ENCODE results near the gene LSM4.

Gene LSM4

DNA sequence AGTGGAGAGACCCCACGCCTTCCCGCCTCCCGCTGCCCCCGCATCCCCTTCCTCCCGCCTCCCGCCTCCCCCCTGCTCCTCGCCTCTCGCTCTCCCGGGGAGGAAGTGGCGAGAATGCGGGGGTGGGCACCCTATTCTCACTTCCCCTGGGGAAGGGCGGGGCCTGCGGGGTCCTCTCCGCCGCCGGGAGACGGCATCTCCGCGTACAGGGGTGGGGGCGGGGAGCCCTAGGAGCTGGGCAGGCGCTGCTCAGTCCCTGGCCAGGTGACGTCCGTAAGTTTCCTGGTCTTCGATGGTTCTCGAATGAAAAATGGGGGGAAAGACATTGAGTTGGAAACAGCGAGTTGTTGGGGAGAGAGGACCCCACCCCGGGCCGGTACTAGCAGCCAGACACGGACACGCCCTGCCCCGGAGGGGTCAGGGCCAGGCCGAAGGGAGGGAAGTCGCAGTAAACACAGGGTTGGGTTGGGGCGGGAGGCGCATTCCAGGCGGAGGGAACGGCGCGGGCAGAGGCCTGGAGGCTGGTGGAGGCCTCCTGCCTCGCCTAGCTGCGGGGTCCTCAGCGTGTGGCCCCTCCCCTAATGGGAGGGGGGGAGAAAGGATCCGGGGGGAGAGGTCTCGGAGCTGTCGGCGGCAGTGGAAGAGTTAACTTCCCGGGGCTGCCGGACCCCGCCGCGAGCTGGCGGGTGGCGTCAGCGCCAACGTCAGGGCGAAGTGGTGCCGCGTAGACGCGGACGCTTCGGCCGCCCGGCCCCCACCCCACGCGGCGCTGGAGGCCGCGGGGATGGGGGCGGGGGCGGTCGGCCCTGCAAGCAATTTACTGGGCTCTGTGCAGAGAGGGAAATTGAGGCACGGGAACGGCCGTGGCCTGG, 31.1 kb downstream of the LSM4 start:
- peak; percentile 93 for DNase-seq

DNA sequence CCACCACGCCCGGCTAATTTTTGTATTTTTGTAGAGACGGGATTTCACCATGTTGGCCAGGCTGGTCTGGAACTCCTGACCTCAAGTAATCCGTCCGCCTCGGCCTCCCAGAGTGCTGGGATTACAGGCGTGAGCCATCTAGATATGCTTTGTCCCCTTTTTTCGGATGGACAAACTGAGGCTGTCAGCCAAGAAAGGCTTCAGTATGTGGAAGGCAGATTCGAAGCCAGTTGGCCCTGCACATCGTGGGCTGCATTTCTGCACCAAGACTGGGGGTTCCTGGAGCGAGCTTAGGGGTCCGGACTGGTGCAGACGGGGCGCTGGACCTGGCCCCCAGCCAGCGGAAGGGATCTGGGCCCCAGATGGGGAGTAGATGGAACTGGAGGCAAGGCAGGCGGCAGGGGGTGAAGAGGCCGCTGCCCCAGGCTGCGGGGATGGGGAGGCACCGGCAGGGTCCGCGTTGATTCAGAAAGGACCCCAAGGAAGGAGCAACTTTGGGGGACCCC, 31.8 kb downstream of the LSM4 start:
- DNase-seq: no peak

DNA sequence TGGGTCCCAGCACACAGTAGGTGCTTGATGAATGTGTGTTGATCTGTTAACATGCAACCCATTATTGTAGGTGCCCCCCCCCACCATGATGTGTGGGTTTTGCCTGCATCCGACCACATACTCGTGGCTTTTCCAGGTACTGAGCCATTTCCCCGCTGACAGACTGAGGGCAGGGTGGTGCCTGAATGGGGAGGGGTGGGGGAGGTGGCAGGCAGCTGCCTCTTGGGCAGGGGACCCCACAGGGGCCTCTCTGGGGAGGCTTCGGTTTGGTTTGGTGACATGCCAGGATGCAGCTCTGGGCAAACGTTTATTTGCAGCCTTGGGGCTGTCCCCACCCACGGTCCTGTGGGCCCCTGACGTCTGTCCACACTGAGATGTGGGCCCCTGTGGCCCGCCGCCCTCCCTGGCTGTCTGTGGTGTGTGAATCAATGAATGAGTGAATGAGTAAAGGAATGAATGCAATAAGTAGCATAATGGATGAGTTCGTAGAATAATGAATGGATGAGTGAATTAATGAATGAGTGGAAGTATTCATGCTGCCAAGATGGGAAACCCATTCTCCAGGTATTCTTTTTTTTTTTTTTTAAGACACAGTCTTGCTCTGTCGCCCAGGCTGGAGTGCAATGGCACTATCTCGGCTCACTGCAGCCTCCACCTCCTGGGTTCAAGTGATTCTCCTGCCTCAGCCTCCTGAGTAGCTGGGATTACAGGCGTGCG, 32.4 kb downstream of the LSM4 start:
- DNase-seq: peak; percentile 95

DNA sequence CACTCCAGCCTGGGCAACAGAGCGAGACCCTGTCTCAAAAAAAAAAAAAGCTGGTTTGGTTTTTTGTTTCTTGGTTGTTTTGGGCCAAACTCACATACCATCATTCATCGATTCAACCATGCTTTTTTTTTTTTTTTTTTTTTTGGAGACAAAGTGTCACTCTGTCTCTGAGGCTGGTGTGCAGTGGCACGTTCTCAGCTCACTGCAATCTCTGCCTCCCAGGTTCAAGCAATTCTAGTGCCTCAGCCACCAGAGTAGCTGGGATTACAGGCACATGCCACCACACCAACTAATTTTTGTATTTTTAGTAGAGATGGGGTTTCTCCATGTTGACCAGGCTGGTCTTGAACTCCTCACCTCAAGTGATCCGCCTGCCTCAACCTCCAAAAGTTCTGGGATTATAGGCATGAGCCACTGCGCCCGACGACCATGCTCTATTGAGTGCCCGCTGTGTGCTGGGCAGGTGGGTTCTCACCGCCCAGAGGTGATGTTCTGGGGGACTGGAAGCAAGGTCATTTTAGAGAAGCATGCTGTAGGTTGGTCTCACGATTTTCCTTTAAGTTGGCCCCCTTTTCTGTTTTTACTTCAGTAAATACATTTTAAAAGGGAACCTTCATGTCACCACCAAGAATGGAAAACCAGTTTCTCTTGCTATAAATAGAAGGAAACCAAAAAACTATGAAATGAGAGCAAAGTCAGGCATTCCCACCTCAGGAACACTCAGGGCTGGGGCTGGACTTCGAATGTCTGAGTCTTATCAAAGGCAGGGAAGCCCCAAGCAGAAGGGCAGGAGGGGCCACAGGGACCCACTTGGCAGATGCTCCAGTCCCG, 33.2 kb downstream of the LSM4 start:
- no peak for DNase-seq

DNA sequence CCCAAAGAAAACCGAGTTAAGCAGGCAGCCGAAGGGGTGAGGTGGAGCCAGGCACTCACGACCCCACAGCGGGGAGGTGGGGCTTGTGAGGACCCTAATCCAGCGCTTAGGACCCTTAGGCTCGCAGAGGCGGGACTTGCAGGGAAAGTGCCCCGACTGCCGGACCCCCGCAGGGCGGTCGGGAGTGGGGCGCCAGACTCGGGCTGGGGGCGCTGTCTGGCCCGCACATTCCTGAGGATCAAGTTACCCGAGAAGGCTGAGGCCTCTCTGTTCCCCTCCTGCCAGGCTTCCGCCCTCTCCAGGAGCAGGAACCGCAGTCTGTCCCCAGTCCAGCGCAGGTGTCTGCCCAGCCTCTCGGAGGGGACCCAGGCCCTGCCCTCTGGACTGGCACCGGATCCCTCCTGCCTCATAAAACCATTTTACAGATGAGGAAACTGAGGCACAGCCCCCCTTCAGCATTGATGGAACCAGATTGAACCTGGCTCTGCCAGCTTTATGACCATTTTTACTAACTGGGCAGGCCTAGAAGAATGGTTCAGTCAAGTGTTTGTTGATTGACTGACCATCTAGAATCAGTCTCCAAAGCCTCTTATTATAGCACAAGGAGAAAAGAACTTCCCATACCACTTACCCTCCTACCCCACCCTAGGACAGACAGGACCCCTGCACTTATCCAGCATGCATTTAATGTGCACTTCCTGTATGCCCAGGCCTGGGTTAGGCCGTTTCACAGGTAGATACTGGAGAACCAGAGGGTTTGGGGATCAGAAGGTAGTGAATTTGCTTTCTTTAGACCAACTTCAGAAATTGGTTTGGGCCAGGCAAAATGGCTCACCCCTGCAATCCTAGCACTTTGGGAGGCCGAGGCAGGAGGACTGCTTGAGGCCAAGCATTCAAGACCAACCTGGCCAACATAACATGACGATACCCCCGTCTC, 34.8 kb downstream of the LSM4 start:
- DNase-seq: no peak

DNA sequence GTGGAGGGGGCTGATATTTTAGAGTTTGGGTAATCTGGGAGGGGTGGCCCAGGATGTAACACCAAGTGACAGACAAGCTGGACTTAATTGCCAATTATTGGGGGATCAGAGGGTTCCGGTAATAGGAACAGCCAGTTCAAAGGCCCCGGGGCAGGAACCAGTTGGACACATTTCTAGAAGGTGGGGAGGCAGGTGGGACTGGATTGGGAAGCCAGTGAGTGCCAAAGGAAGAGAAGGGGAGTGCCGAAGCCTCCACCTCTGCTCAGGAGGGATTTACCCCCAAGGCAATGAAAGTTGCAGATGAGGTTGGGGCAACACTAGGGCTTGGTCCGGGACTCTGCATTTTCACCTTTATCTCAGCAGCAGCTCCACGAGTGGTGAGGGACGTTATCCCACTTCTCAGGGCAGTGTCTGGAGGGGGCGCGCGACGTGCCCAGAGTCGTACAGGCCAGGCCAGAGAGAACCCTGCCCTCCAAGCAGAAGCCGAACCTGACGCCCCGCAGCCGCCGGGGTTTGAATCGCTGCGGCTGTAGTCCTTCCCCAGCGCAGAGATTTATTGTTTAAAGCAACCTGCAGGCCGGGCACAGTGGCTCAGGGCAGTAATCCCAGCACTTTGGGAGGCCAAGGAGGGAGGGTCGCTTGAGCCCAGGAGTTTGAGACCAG, 35.8 kb downstream of the LSM4 start:
- no peak for DNase-seq

DNA sequence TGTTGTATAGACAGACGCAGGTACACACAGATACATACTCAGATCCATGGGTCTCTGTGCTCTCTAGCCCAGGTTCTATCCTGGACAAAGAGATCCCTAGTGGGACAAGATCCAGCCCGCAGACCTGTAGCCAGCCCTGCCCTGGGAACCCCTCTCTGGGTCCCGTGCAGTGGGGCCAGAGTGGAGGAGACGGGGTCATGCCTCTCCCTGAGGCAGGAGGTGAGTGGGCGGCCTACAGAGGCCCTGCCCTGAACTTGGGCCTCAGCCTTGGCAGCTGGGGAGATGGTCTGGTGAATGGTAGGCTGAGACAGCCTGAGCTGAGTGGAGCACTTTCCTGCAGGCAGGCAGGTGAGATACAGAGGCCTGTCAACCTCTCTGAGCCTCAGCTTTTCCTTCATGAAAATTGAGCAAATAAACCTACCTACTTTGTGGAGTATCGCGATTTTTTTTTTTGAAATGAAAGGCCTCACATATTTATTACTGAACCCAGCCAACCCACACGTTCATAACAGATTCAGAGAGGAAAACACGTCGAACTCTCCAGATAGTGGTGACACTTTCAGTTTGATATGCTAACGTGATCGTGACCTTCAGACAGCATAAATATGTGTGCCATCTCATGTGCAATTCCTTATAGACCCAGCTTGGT, 38.0 kb downstream of the LSM4 start:
- peak; percentile 60 for DNase-seq

DNA sequence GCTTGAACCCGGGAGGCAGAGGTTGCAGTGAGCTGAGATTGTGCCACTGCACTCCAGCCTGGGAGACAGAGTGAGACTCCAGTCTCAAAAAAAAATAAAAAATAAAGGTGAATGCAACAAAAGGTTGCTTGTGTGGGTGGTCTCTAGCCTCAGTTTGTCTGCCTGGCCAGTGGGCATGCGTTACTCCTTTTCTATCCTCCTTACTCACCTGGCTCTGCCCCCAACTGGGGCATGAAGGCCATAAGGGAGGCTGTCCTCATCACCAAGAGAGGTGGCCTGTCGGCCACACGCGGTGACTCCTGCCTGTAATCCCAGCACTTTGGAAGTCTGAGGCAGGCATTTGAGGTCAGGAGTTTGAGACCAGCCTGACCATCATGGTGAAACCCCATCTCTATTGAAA, 39.5 kb downstream of the LSM4 start:
- DNase-seq: no peak

DNA sequence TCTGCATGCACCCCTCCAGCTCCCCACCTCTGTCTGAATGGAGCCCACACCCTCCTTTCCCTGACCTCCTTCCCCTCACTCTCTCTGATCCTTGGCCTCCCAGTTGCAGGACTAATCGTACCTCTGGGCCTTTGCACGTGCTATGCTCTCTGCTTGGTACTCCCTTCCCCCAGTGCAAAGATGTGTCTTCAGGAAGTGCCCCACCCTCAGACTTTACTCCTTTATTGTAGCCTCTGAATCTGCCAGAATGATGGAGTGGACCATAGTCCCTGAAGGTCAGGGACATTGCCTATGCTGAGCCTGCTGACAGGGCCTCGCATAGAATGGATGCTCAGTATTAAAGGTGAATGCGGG, 40.1 kb downstream of the LSM4 start:
- peak; percentile 67 for DNase-seq

DNA sequence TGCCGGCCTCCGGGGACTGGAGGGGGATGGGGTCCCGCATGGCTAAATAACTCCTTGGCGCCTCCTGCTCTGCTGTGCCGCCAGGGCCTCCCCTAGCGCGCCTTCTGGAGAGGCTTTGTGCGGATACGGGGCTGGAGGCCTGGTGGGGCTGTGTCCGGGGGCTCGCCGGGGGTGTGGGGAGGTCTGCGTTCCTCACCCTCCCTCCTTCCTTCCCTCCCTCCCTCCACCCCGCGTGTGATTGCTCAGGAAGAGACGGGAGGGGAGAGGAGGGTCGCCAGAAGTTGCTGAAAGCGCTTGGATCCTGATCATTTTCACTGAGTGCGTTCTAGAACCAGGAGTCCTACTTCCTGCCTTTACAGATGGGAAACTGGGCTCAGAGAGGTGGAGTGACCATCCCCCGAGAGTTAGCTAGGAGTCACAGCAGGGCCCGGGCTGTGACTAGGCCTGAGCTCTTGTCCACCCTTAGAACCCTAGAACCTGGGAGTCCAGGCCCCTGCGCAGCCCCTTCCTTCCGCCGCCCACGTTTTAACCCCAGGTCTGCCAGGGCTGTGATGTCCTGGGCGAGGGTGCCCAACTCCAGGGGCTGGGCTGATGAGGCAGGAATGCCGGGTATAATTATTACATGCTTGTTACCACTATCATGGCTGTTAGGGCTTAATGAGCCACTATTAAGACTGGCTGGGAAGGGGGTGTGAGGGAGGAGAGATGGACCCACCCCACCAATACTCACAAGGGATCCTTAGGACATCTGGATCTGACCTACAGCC, 40.7 kb downstream of the LSM4 start:
- DNase-seq: peak; percentile 51

DNA sequence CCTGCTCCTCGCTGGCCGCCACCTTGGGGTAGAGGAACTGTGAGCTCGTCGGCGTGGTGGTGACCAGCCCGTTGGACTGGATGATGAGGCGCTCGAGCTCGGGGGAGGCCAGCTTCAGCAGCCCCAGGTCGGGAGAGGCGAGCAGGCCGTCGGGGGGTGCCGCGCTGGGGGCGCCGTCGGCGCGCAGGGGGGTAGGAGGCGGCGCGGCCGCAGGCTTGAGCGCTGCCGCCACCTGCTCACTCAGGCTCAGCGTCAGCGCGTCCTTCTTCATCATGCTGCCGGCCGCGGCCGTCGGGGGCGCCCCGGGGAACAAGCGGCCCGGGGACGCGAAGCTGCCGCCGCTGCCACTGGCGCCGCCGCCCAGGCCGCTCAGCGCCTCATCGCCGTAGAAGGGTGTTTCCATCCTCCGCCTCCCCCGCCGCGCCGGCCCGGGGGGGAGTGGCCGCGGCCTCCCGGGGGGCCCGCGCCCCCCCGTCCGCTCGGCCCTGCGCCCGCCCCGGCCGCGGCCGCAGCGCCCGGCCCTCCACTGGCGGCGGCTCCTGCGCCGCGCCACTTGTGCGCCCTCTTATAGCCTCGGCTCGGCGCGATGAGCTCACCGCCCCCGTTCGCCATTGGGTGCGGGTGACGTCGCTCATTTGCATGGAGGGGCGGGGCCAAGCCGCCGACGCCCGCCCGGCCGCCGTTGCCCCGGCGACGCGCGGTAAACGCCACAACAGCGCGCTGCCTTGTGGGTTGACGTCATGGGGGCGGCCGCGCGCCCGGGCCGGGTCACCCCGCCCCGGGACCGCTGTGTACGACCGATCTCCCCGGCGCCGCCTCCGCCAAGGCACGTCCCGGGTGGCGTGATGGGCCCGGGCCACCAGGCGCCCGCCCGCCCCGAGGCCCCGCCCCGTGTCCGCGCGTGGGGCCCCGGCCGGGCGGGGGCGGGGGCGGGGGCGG, 41.5 kb downstream of the LSM4 start, which contains the start of gene JUND:
JUND (minus strand) TSS at position 541 of the 939 bp plus-strand sequence; CDS start at position 403, 138 bp downstream.
- DNase-seq: peak; percentile 99

DNA sequence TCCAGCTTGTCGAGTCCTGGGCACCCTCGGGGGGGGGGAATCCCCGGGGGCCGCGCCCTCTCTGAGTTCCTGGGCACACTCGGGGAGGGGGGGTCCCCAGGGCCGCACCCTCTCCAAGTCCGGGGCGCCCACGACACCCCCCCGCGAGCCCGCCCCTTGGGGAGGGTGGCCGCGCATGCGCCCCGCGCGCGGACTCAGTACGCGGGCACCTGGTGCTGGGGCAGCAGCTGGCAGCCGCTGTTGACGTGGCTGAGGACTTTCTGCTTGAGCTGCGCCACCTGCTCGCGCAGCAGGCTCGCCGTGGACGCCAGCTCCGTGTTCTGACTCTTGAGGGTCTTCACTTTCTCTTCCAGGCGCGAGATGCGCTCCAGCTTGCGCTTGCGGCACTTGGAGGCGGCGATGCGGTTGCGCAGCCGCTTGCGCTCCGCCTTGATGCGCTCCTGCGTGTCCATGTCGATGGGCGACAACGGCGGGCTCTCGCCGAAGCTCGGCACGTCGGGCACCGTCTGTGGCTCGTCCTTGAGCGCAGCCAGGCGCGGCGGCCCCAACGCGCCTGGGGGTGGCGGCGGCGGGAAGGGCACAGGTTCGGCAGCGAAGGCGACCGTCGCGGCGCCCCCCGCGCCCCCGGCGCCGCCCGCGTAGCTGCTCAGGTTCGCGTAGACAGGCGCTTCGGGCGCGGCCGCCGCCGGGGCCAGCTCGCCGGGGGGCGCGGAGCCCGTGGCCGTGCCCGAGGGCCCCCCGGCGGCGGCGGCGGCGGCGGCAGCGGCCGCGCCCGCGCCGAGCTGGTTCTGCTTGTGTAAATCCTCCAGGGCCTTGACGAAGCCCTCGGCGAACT, 42.4 kb downstream of the LSM4 start:
- DNase-seq: peak; percentile 86

DNA sequence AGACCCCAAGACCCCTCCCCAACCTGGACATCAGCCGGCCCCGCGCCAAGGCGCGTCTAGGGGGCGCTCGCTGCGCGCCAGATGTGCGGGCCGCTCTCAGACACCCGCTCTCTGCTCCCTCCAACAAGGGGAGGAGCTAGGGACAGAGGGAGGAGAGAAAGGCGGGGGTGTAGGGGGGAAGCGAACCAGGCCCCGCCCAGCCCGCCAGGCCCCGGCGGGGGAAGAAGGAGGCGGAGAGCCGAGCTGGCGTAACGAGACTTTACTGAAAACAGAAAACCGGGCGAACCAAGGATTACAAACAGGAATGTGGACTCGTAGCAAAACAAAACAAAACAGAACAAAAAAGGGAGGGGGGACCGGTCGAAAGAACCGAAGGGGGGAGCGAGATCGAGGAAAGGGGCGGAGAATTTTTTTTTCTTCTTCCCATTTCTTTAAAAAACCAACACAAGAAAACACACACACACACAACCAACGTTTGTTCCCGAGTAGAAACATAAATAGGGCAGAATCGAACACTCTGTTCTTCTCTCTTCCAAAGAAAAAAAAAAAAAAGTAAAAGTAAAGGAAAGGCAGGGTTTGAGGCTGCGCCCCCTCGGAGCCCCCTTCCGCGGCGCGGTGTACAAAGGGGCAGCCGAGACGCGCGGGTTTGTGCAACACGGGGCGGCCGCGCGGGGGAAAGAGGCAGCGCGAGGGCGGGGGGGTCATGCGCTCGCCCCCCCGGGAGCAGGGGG, 43.2 kb downstream of the LSM4 start:
- peak; percentile 96 for DNase-seq

DNA sequence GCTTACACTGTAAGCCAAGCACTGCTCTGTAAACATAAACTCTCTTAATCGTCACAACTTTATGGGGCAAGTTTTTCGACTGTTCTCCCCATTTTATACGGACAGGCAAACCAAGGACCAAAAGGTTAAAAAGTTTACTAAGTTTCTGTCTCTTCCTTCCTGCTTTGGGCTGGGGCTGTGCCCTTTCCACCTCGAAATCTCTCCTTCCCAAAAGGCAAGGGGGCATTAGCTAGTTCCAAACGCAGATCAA, 43.7 kb downstream of the LSM4 start:
- DNase-seq: no peak

DNA sequence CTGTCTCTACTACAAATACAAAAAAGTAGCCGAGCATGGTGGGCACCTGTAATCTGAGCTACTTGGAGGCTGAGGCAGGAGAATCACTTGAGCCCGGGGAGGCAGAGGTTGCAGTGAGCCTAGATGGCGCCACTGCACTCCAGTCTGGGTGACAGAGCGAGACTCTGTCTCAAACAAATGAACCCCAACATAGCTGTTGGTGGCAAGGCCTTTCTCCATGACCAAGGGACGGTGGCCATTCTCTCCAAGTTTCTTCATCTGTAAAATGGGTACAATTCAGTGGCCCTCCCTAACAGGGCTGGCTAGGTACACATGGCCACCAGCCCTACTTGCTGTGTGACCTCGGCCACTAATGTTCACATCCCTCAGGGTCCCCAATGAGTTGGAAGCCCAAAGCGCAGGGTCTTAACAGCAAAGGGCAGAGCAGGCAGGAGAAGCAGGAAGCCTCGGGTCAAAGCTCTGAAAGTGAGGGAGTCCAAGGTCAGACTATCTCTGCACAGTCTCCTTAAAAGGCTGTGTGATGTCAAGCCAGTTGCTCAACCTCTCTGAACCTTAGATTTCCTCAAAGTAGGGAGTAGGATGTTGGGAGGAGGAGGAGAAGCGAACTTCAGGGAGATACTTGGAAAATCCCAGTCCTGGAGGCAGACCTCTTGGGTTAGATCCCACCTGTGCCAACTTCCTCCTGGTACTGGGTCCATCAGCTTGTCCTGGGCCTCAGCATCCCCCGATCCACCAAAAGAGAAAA, 44.2 kb downstream of the LSM4 start:
- DNase-seq: peak; percentile 63

DNA sequence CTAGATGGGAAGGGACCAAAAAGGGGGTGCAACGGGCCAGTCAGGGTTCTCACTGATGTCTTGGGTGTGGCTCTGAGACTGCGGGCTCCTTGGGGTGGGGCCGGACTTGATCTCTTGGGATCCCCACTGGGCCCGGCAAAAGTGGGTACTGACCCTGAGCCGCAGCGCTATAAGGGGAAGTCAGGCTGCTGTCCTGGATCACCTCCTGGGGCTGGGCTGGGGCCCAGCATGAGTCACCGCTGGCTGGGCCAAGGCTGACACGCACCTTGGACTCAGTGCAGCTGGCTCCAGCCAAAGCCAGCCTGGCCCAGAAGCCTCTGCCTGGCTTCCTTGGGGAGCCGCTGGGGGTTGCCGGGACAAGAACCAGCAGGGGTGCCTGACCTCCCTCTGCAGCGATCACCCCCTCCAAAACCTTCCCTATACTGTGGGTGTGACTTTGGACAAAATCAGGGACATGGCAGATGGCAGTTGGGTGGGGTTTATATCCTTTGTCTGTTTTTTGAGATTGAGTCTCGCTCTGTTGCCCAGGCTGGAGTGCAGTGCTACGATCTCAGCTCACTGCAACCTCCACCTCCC, 48.0 kb downstream of the LSM4 start:
- no peak for DNase-seq

All from activated CD4-positive, alpha-beta T cell treated with anti-CD3 and anti-CD28 coated beads, Interleukin-2, Interleukin-6, amounts not matched to agents 100 ng/mL and 50 ng/mL, durations not matched to agents 16 hours and 8 hours (primary cell).